Measurements from ENCODE around the gene PTCSC3.
"Not testable (repeated sequence)": the region's sequence is repeated elsewhere in the genome, so short reads cannot be mapped to it uniquely, and the experiment has no call there.

The PTCSC3 gene

GRCh38 chr14:36171607-36172006 lies 4.9 kb downstream of the PTCSC3 start:
- DNase-seq, result no peak

- DNase-seq, result no peak
These were observed 9.1 kb downstream of the PTCSC3 start for GRCh38 chr14:36167431-36167830.

- DNase-seq, result no peak
These were observed 13.1 kb downstream of the PTCSC3 start for GRCh38 chr14:36163451-36163850.

GRCh38 chr14:36162267-36162666 lies 14.3 kb downstream of the PTCSC3 start:
- DNase-seq, result no peak

DNA sequence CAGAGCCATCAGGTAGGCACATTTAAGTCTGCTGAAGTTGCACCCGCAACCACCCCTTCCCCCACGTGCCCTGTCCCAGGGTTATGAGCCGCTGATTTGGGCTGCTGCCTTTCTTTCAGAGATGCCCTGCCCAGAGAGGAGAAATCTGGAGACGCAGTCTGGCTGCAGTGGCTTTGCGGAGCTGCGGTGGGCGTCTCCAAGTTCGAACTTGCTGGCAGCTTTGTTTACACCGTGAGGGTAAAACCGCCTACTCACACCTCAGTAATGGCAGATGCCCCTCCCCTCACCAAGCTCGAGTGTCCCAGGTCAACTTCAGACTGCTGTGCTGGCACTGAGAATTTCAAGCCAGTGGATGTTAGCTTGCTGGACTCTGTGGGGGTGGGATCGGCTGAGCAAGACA lies 14.7 kb downstream of the PTCSC3 start:
- DNase-seq, result no peak

DNA sequence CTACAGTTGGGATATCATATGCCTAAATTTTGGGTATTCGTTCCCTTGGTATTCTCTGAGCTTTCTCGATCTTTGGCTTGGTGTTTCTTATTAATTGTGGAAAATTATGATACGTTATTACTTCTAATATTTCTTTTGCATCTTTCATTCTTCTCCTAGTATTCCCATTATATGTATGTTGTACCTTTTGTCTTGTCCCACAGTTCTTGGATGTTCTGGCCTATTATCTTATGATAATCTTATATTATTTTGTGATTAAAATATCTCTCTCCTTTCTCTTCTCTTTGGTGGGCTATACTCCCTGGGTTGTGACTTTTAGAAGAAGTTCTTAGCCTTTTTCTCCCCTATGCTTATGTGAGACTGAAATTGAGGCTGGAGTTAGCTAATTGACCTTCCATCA lies 25.2 kb downstream of the PTCSC3 start:
- no peak for DNase-seq

DNA sequence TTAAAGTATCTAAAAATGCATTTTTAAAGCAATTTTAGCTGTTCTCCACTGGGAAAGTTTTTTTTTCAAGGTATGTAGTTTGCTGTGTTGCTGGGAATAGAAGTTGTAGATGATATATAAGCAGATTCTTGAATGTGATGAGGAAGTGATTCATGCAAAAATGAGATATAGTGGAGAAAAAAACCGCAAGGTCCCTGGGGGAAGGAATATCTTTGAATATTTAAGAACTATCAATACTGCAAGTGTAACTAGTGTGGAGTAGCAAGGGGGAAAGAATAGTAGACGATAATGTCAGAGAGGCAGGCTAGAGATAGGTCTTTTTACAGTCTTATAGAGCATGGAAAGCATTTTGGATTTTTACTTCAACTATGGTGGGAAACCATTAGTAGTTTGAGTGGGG lies 42.5 kb downstream of the PTCSC3 start:
- DNase-seq, result no peak

GRCh38 chr14:36132826-36133225 lies 43.7 kb downstream of the PTCSC3 start:
- no peak for DNase-seq

DNA sequence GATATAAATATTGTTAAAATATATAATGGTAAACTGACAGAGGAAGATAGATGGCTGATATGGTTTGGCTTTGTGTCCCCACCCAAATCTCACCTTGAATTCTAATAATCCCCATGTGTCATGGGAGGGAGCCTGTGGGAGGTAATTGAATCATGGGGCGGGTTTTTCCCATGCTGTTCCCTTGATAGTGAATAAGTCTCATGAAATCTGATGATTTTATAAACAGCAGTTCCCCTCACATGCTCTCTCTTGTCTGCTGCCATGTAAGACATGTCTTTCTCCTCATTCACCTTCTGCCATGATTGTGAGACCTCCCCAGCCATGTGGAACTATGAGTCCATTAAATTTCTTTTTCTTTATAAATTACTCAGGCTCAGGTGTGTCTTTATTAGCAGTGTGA lies 46.3 kb downstream of the PTCSC3 start:
- peak in 1 of 3 donors; percentile 1 for DNase-seq

DNA sequence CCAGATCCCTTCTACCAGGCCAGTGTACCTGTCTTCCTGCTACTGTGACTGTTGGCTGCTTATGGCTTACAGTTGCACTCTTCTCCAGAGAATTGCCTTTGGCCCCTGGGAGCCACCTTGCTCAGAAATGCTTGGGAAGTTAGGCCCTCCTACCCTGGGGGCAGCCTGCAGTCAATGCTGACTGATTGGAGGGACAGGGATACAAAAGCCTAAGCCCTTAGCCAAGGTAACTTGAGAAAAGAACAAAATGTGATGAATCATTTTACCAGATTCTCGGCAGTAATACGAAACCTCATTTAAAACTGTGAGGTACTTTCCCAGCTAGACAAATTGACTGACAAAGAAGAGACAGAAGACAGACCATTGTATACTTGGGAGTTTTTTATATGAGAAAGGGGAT lies 47.3 kb downstream of the PTCSC3 start:
- no peak for DNase-seq

- DNase-seq, result no peak
These were observed 63.2 kb downstream of the PTCSC3 start for GRCh38 chr14:36113341-36113740.

- no peak for DNase-seq
These were observed 64.5 kb downstream of the PTCSC3 start for GRCh38 chr14:36111822-36112583.

- peak in 2 of 3 donors; percentile 1 to 3 for DNase-seq
These were observed 71.1 kb downstream of the PTCSC3 start for GRCh38 chr14:36105401-36105800.

DNA sequence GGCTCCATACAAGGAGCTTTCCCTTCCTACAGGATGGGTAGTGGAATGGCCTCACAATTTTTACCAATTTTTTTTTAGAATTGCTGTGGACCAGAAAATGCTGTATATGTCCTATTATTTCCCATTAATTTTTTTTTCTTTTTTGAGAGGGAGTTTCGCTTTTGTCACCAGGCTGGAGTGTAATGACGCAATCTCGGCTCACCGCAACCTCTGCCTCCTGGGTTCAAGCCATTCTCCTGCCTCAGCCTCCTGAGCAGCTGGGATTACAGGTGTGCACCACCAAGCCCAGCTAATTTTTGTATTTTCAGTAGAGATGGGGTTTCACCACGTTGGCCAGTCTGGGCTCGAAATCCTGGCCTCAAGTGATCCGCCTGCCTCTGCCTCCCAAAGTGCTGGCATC lies 72.3 kb downstream of the PTCSC3 start:
- DNase-seq, result not testable (repeated sequence)

DNA sequence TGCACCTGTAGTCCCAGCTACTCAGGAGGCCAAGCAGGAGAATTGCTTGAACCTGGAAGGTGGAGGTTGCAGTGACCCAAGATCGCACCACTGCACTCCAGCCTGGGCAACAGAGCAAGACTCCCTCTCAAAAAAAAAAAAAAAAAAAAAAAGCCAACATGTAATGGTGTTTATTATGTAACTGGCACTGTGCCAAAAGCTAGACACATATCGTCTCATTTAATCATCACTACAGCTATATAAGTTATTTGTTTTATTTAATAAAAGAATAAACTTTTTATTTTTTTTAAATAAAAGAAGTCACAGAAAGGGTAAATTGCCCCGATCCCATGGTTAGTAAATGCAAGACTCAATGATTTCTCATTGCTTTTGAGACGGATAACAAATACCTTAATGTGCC lies 76.9 kb downstream of the PTCSC3 start:
- no peak for DNase-seq

- DNase-seq, result no peak
These were observed 79.2 kb downstream of the PTCSC3 start for GRCh38 chr14:36097356-36097755.

GRCh38 chr14:36096090-36096489 lies 80.4 kb downstream of the PTCSC3 start:
- no peak for DNase-seq

DNA sequence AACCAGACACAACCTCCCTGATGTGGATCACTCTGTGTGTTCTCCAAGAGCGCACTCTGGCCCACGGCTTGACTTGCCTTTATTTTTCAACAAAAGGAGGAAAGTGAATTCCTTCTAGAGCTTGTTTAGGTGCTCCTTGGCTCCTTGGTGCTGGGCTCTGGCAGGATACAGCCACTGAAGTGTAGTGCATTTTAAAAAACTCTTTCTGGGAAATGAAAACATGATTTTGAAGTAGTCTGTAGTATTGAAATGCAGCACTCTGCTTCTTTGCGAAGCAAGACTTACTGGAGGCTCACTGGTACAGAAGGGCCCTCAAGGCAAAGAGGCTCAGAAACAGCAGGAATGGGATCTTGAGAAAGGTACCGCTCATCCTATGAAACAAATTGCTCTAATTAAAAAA lies 81.6 kb downstream of the PTCSC3 start:
- DNase-seq, result no peak

DNA sequence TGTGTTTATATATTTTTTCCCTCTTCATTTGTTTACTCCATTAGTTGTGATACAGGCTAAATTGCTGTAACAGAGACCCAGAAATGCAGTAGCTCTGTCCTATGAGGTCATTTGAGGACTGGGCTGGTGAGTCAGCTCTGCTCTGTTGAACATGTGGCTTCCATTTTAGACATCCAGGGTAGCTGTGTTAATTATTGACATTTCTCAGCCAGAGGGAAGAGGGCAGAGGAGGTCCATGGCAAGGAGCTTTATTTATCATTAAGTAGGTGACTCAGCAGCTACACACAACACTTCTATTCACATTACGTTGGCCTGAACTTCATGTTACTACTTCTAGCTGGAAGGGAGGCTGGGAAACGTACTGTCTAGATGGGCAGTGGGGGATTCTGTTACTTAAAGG lies 85.4 kb downstream of the PTCSC3 start:
- DNase-seq, result peak in 1 of 3 donors; percentile 3

GRCh38 chr14:36087411-36087810 lies 89.1 kb downstream of the PTCSC3 start:
- no peak for DNase-seq

- no peak for DNase-seq
These were observed 89.7 kb downstream of the PTCSC3 start for GRCh38 chr14:36086629-36087395.

DNA sequence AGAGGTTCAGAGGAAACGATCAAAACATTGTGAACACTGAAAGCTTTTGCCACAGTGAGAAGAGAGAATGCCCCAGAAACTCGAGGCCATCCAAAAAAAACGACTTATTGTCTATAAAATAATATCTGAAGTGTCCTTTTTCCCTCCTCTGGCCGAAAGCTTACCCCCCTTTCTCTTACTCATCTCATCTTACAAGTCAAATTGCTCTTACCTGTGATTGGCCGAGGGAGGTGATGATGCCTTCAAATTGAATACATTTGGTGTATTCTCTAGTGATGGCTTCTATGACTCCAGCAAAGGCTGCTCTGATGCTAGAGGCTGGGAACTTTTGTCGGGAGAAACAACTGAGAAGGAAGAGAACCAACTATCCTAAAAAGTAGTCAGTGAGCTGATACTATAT lies 90.7 kb downstream of the PTCSC3 start:
- no peak for DNase-seq

Measured in suppressor macrophage treated with lipopolysaccharide for 1 hour (primary cell).